ENCODE measurements around the gene IGFALS.

The IGFALS gene

DNA sequence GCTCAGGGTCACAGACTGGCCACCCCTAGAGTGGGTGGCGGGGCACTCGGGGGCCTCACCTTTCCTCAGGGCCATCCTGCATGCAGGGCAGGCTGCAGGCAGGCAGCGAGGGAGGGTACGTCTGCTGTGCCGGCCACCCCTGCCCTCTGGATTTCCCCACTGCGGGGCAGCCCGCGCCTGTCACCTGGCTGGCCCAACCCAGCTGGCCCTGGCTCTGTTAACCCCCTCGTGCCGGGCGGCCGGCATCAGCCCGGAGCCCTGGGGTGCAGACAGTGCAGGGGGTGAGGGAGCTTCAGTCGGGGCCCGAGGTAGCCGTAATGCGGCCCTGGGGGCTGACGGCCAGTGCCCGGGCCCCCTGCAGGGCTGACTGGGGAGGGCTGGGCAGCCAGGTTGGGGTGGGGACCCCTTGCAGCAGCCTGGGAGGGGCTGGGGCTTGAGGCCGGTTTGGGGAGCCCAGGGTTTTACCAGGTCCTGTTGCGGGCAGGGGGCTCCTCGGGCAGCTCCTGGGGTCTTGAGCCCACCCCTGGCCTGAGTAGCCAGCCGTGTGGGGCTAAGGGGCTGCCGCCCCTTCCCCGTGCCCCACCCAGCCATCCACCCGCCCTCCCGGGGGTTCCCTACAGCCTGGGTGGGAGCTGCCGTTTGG is at the start of gene IGFALS:
TSS of gene IGFALS (minus strand) at position 128 of the 643 bp plus-strand sequence. CDS start at position 75, 53 bp downstream.
- no peak for TF ChIP-seq CTCF (IDR thresholded peaks at IDR 0.05; ENCODE audit: low read depth, low read length, missing control alignments)

DNA sequence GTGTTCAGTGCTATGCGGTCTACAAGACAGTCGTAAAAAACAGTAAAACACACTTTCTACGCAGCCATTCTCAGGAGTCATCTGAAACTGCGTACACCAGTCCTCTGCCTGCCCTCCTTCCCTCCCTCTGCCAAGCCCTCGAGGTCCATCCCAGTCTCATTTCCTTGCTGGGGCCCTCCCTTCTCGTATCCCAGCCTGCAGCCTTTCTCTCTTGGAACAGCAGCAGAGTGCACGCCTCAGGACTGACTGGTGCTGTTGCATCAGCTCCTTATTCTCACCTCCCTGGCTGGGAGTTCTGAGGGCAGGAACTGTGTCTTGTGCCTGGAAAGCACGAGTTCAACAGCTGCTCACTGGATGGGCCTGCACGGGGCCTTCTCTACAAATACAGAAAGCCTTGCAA is 46.0 kb upstream of the IGFALS start:
- DNase-seq (ENCODE audit: low read depth), result no peak
- H3K4me3 ChIP-seq (ENCODE audit: low read depth, low read length), result no peak overlapping the region
- in situ Hi-C loops (cut with HindIII; ENCODE audit: low sequenced_read_pairs), result no loop called here
- no peak for TF ChIP-seq CTCF (IDR thresholded peaks at IDR 0.05; ENCODE audit: low read depth, low read length, missing control alignments)

More for the DNA sequence above, at the start of gene IGFALS:
- in situ Hi-C loops (cut with HindIII; ENCODE audit: low sequenced_read_pairs), result no loop called here
- H3K4me3 ChIP-seq (ENCODE audit: low read depth, low read length), result no peak within 1 kb of the TSS
- DNase-seq (ENCODE audit: low read depth), result no peak

- no peak for DNase-seq (ENCODE audit: low read depth)
- H3K4me3 ChIP-seq (ENCODE audit: low read depth, low read length), result no peak overlapping the region
- no peak for TF ChIP-seq CTCF (IDR thresholded peaks at IDR 0.05; ENCODE audit: low read depth, low read length, missing control alignments)
- in situ Hi-C loops (cut with HindIII; ENCODE audit: low sequenced_read_pairs), result no loop called here
These were observed 40.6 kb upstream of the IGFALS start for GRCh38 chr16:1834096-1834495.

GRCh38 chr16:1832838-1833454 is 39.4 kb upstream of the IGFALS start:
- in situ Hi-C loops (cut with HindIII; ENCODE audit: low sequenced_read_pairs), result no loop called here
- no peak for DNase-seq (ENCODE audit: low read depth)
- H3K4me3 ChIP-seq (ENCODE audit: low read depth, low read length), result no peak overlapping the region
- TF ChIP-seq CTCF (IDR thresholded peaks at IDR 0.05; ENCODE audit: low read depth, low read length, missing control alignments), result no peak

DNA sequence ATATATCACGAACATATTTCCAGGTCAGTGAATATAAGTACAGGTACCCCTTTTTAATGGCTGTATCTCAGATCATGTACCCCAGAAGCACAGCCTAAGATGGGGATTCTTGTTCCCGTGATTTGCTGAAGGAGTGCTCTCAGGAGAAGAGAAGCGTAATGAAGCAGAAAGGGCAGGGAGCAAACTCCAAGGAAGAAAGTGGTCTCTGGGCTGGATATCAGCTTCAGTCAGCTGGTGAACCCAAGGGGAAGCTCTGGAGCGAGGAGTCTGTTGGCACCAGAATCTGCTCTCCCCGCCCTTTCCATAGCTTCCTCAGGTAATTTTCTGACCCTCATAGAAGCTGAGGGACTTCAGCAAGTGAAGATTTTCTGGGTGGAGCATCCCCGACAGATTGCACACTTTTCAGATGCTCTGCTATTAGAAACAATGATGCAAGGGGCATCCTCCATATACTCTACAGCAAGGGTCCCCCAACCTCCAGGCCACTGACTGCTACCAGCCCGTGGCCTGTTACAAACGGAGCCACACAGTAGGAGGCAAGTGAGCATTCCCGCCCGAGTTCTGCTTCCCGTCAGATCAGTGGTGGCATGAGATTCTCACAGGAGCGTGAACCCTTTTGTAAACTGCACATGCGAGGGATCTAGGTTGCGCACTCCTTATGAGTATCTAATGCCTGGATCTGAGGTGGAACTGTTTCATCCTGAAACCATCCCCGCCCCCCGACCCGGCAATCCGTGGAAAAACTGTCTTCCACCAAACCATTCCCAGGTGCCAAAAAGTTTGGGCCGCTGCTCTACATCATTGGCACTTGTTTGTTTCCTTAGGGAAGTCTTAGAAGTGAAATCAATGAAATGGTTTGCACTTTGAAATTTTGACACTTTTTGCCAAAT is 37.9 kb upstream of the IGFALS start:
- no peak for DNase-seq (ENCODE audit: low read depth)
- H3K4me3 ChIP-seq (ENCODE audit: low read depth, low read length), result no peak overlapping the region
- in situ Hi-C loops (cut with HindIII; ENCODE audit: low sequenced_read_pairs), result no loop called here
- TF ChIP-seq CTCF (IDR thresholded peaks at IDR 0.05; ENCODE audit: low read depth, low read length, missing control alignments), result no peak

DNA sequence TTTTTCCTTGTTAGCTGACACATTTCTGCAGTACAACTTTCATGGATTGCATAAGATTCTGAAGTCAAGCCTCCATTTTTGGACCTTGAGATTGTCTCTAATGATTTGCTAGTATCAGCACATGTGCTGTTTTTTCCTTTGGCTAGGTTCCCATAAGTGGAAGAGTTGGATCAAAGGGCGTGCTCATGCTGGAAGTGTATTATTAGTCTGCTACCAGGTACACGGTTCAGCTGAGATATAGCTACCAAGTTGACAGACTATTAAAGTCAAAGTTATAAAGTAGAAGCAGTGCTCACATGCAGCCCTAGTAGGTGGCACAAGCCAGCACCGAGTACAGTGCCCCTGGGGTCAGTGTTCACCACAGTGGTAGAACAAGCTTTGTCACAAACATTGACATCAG is 36.7 kb upstream of the IGFALS start:
- TF ChIP-seq CTCF (IDR thresholded peaks at IDR 0.05; ENCODE audit: low read depth, low read length, missing control alignments), result no peak
- no peak overlapping the region for H3K4me3 ChIP-seq (ENCODE audit: low read depth, low read length)
- DNase-seq (ENCODE audit: low read depth), result no peak
- in situ Hi-C loops (cut with HindIII; ENCODE audit: low sequenced_read_pairs), result no loop called here

Data from astrocyte of the cerebellum (primary cell).